MCF 10A (cell line): ENCODE measurements around the gene PITPNB. TPM values are rescaled to one million over a fixed set of nuclear protein-coding genes. Genes with fewer than 3 reads are reported as not detected.

Experiments used
- BruUV-seq: library from RNA; stranded (reverse); fragments of 400-500 nt; replicated peaks from 2 replicates; lab custom pipeline; 2021; lab: Mats Ljungman, UMichigan
- CTCF ChIA-PET: fragments of 300-600 bp; sonication (Branson Sonifier 250); formaldehyde crosslinking; extraction: SDS; loops from one replicate; lab custom pipeline; 2021; ENCODE audit warnings: antibody characterized with exemption, inconsistent platforms; lab: Yijun Ruan, JAX
- POLR2A ChIA-PET: fragments of 300-600, 350-650 bp; sonication (Branson Sonifier 250); formaldehyde crosslinking; extraction: SDS; loops from one replicate; lab custom pipeline; 2020; ENCODE audit warnings: antibody characterized with exemption, inconsistent platforms; lab: Yijun Ruan, JAX
- DNase-seq: peaks from one replicate; pipeline ENCODE4 v3.0.0-alpha.2; 2018; ENCODE audit not compliant: unreplicated experiment
- H3K27ac Mint-ChIP-seq: one replicate; pipeline ENCODE4 v1.8.0; 2022; ENCODE audit warnings: mild to moderate bottlenecking, low read depth, mixed read lengths; ENCODE audit not compliant: unreplicated experiment
- H3K27me3 Mint-ChIP-seq: one replicate; pipeline ENCODE4 v1.8.0; 2022; ENCODE audit warnings: mixed read lengths; ENCODE audit not compliant: insufficient read depth, unreplicated experiment
- H3K36me3 Mint-ChIP-seq: one replicate; pipeline ENCODE4 v1.8.0; 2022; ENCODE audit warnings: mild to moderate bottlenecking, moderate library complexity, mixed read lengths; ENCODE audit not compliant: insufficient read depth, unreplicated experiment
- H3K4me1 Mint-ChIP-seq: one replicate; pipeline ENCODE4 v1.8.0; 2022; ENCODE audit warnings: mixed read lengths; ENCODE audit not compliant: insufficient read depth, unreplicated experiment
- H3K4me3 Mint-ChIP-seq: one replicate; pipeline ENCODE4 v1.8.0; 2022; ENCODE audit warnings: mild to moderate bottlenecking, moderate library complexity, mixed read lengths; ENCODE audit not compliant: unreplicated experiment
- H3K9me3 Mint-ChIP-seq: one replicate; pipeline ENCODE4 v1.8.0; 2022; ENCODE audit warnings: mixed read lengths; ENCODE audit not compliant: unreplicated experiment
- CTCF ChIP-seq: fragments of 200-600 bp; IDR thresholded peaks from one replicate; pipeline ENCODE4 v1.8.0; 2022; ENCODE audit warnings: antibody characterized with exemption, mild to moderate bottlenecking; ENCODE audit not compliant: unreplicated experiment
- intact Hi-C: fragments of 100-400 bp; cut with micrococcal nuclease; formaldehyde crosslinking; loops from 2 replicates; pipeline ENCODE4 v1.14.1; 2022
- total RNA-seq: library from RNA; stranded (reverse); gene quantifications from 2 replicates; pipeline ENCODE4 v1.2.3, GENCODE V29; 2022

The PITPNB gene
- total RNA-seq, 1 experiment from 2014 or later: 124 TPM

- POLR2A ChIA-PET: no interaction called here
Measured at GRCh38 chr22:27874764-27875163, 44.3 kb downstream of the PITPNB start.

GRCh38 chr22:27874185-27874584 lies 44.9 kb downstream of the PITPNB start:
- no peak for DNase-seq
- Mint-ChIP-seq H3K4me3 (no peak overlapping the region), H3K9me3 (no peaks in the 10 kb centered on the region), H3K36me3 (peaks cover 46% of the 10 kb centered on the region), H3K4me1 (peaks cover 9% of the 10 kb centered on the region), H3K27me3 (no peaks in the 10 kb centered on the region), H3K27ac (no peak overlapping the region)
- TF ChIP-seq CTCF: no peak
- ChIA-PET CTCF (interaction anchor here (0.9 to 3.0 kb wide), 4 partner anchors 10 to 14 kb away, joined by 3 to 23 read pairs (median 3); no protein-coding TSS in a partner anchor), POLR2A (no interaction called here)
- BruUV-seq: no TSS peak
- intact Hi-C loops: no loop called here

More at GRCh38 chr22:27874764-27875163, 44.3 kb downstream of the PITPNB start:
- Mint-ChIP-seq H3K36me3 (peaks cover 46% of the 10 kb centered on the region), H3K27me3 (no peaks in the 10 kb centered on the region), H3K4me3 (no peak overlapping the region), H3K27ac (peak overlapping the region; percentile 71), H3K9me3 (no peaks in the 10 kb centered on the region), H3K4me1 (peaks cover 9% of the 10 kb centered on the region)
- no peak for DNase-seq
- intact Hi-C loops: no loop called here
- CTCF ChIA-PET: interaction anchor here (0.9 to 3.0 kb wide), 3 partner anchors 9 to 14 kb away, joined by 3 to 23 read pairs (median 5); no protein-coding TSS in a partner anchor
- TF ChIP-seq CTCF: no peak
- no TSS peak for BruUV-seq

GRCh38 chr22:27873472-27873871 lies 45.6 kb downstream of the PITPNB start:
- no peaks in the 10 kb centered on the region for H3K27me3 Mint-ChIP-seq
- DNase-seq: no peak
- no TSS peak for BruUV-seq
- intact Hi-C loops: no loop called here
- no peaks in the 10 kb centered on the region for H3K9me3 Mint-ChIP-seq
- TF ChIP-seq CTCF: no peak
- H3K4me3 Mint-ChIP-seq: no peak overlapping the region
- POLR2A ChIA-PET: no interaction called here
- no peak overlapping the region for H3K27ac Mint-ChIP-seq
- peaks cover 6% of the 10 kb centered on the region for H3K4me1 Mint-ChIP-seq
- CTCF ChIA-PET: interaction anchor here (0.5 to 3.0 kb wide), 4 partner anchors 10 to 1117 kb away, joined by 3 to 23 read pairs (median 4); no protein-coding TSS in a partner anchor
- H3K36me3 Mint-ChIP-seq: peaks cover 46% of the 10 kb centered on the region

- Mint-ChIP-seq H3K9me3 (no peaks in the 10 kb centered on the region), H3K27me3 (no peaks in the 10 kb centered on the region), H3K27ac (no peak overlapping the region), H3K4me3 (no peak overlapping the region), H3K36me3 (peaks cover 46% of the 10 kb centered on the region), H3K4me1 (peaks cover 12% of the 10 kb centered on the region)
- ChIA-PET CTCF (interaction anchor here (0.6 to 3.0 kb wide), 4 partner anchors 7 to 15 kb away, joined by 3 to 14 read pairs (median 9); no protein-coding TSS in a partner anchor), POLR2A (no interaction called here)
- TF ChIP-seq CTCF: no peak
- BruUV-seq: no TSS peak
- intact Hi-C loops: no loop called here
- no peak for DNase-seq
Measured at GRCh38 chr22:27872488-27872887, 46.6 kb downstream of the PITPNB start.
